C4-2B (cell line): ENCODE data around the gene UTP3.

ENCODE experiments used
- ZFX ChIP-seq: fragments of 450-650 bp; IDR thresholded peaks from 2 replicates; pipeline ENCODE4 v1.6.1; 2017
- TF ChIP-seq, protein P1 (sequence below): fragments of 450-650 bp; conservative IDR thresholded peaks from 2 replicates; pipeline ENCODE4 v1.5.1; 2017; ENCODE audit warnings: mild to moderate bottlenecking

DNA sequence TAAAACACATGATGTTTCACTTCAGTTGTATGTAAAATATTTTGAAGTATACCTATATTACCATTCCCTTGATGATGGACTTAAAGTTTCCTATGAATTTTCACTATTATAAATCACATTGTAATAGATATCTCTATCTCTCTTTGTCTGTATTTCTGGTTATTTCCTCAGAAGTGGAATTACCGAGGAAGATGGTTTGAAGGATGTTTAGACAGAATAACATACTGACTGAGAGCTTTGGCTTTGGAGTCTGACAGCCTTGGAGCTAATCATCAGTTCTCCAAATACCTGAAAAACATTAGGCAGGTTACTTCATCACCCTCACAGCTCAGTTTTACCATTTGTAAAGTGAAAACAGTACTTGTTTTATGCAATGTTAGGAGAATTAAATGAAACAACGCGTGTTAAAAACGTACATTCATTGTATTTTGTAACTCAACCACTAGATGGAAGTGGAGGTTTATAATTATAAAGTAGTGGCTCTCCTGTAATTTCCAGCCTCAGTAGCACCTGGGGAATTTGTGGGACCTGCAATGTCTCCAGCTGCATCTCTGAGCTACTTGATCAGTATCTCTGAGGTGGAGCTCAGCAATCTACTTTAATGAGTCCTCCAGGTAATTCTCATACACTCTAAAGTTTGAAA is 36.3 kb upstream of the UTP3 start:
- TF ChIP-seq, protein P1, sequence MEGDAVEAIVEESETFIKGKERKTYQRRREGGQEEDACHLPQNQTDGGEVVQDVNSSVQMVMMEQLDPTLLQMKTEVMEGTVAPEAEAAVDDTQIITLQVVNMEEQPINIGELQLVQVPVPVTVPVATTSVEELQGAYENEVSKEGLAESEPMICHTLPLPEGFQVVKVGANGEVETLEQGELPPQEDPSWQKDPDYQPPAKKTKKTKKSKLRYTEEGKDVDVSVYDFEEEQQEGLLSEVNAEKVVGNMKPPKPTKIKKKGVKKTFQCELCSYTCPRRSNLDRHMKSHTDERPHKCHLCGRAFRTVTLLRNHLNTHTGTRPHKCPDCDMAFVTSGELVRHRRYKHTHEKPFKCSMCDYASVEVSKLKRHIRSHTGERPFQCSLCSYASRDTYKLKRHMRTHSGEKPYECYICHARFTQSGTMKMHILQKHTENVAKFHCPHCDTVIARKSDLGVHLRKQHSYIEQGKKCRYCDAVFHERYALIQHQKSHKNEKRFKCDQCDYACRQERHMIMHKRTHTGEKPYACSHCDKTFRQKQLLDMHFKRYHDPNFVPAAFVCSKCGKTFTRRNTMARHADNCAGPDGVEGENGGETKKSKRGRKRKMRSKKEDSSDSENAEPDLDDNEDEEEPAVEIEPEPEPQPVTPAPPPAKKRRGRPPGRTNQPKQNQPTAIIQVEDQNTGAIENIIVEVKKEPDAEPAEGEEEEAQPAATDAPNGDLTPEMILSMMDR, result peak; percentile 65
- TF ChIP-seq ZFX, result no peak
